Lower leg skin (tissue), 3 donors: ENCODE measurements around the gene PES1.

Experiments used
- CTCF ChIP-seq, 3 donors: fragments of 450-650 bp; IDR thresholded peaks; one replicate each; pipeline ENCODE4 v1.5.1; 2016; ENCODE audit warnings: antibody characterized with exemption in 3 of 3, mild to moderate bottlenecking in 3 of 3, moderate library complexity in 2 of 3
- POLR2A ChIP-seq, 2 donors: fragments of 450-650 bp; IDR thresholded peaks; one replicate each; pipeline ENCODE4 v1.6.1; 2016 to 2017; ENCODE audit warnings: antibody characterized with exemption in 2 of 2, mild to moderate bottlenecking in 1 of 2, moderate library complexity in 1 of 2

- TF ChIP-seq CTCF (IDR thresholded peaks at IDR 0.05) (no peak), POLR2A (IDR thresholded peaks at IDR 0.05) (no peak)
Observed at GRCh38 chr22:30627471-30627870, 35.8 kb upstream of the PES1 start.
